ENCODE measurements around the gene ILDR2. TPM values are rescaled to one million over a fixed set of nuclear protein-coding genes. Genes with fewer than 3 reads are reported as not detected.
A peak's percentile ranks its signal among the peaks of the same experiment; 100 is the strongest.

Gene ILDR2, protein sequence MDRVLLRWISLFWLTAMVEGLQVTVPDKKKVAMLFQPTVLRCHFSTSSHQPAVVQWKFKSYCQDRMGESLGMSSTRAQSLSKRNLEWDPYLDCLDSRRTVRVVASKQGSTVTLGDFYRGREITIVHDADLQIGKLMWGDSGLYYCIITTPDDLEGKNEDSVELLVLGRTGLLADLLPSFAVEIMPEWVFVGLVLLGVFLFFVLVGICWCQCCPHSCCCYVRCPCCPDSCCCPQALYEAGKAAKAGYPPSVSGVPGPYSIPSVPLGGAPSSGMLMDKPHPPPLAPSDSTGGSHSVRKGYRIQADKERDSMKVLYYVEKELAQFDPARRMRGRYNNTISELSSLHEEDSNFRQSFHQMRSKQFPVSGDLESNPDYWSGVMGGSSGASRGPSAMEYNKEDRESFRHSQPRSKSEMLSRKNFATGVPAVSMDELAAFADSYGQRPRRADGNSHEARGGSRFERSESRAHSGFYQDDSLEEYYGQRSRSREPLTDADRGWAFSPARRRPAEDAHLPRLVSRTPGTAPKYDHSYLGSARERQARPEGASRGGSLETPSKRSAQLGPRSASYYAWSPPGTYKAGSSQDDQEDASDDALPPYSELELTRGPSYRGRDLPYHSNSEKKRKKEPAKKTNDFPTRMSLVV
- total RNA-seq, result not detected in 2 replicates

GRCh38 chr1:166975361-166976129, at the start of gene ILDR2:
Gene ILDR2, minus strand, starts transcription at chr1:166975540. Its CDS starts 272 bp downstream, at chr1:166975268.
- no peaks in the 10 kb centered on the region for H3K36me3 ChIP-seq (ENCODE audit: control insufficient read depth, insufficient read depth, low read length)
- peak within 1 kb of the TSS; percentile 46 for H3K4me3 ChIP-seq (ENCODE audit: low read depth, low read length)
- no peak for TF ChIP-seq CTCF (IDR thresholded peaks at IDR 0.05; ENCODE audit: insufficient read depth, low read length, severe bottlenecking)
- H3K27me3 ChIP-seq (ENCODE audit: control insufficient read depth, insufficient read depth, low read length), result peaks cover 25% of the 10 kb centered on the region
- FAIRE-seq, result no peak
- DNase-seq (ENCODE audit: low read depth), result peak; percentile 16

DNA sequence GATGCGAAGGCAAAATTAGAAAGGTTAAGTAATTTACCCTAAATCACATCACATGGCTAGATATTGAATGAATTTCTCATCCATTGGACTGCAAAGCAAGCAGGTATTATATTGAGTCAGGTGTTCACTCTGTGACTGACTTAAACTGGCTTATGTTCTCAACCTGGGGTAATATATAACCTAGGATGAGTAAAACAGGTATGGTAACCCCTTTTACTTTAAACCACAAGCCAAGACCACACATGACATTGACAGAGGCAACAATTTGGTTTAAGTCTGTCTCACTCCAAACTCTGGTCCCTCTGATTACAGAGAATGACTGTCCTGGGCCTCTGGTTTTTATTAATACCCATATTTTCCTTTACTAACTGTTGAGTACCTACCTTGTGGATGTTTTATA, 47.0 kb upstream of the ILDR2 start:
- no peak for TF ChIP-seq CTCF (IDR thresholded peaks at IDR 0.05; ENCODE audit: insufficient read depth, low read length, severe bottlenecking)
- Histone ChIP-seq H3K36me3 (ENCODE audit: control insufficient read depth, insufficient read depth, low read length) (no peaks in the 10 kb centered on the region), H3K4me3 (ENCODE audit: low read depth, low read length) (no peak overlapping the region), H3K27me3 (ENCODE audit: control insufficient read depth, insufficient read depth, low read length) (no peaks in the 10 kb centered on the region)
- no peak for DNase-seq (ENCODE audit: low read depth)
- no peak for FAIRE-seq

GRCh38 chr1:167016100-167016750, 40.9 kb upstream of the ILDR2 start:
- FAIRE-seq, result no peak
- DNase-seq (ENCODE audit: low read depth), result no peak
- no peak for TF ChIP-seq CTCF (IDR thresholded peaks at IDR 0.05; ENCODE audit: insufficient read depth, low read length, severe bottlenecking)
- Histone ChIP-seq H3K36me3 (ENCODE audit: control insufficient read depth, insufficient read depth, low read length) (no peaks in the 10 kb centered on the region), H3K27me3 (ENCODE audit: control insufficient read depth, insufficient read depth, low read length) (no peaks in the 10 kb centered on the region), H3K4me3 (ENCODE audit: low read depth, low read length) (no peak overlapping the region)

- TF ChIP-seq CTCF (IDR thresholded peaks at IDR 0.05; ENCODE audit: insufficient read depth, low read length, severe bottlenecking), result no peak
- no peak overlapping the region for H3K4me3 ChIP-seq (ENCODE audit: low read depth, low read length)
- no peaks in the 10 kb centered on the region for H3K36me3 ChIP-seq (ENCODE audit: control insufficient read depth, insufficient read depth, low read length)
- DNase-seq (ENCODE audit: low read depth) (peak; percentile 89), FAIRE-seq (peak; percentile 73)
- no peaks in the 10 kb centered on the region for H3K27me3 ChIP-seq (ENCODE audit: control insufficient read depth, insufficient read depth, low read length)
Observed at GRCh38 chr1:167013108-167013929, 38.0 kb upstream of the ILDR2 start.

DNA sequence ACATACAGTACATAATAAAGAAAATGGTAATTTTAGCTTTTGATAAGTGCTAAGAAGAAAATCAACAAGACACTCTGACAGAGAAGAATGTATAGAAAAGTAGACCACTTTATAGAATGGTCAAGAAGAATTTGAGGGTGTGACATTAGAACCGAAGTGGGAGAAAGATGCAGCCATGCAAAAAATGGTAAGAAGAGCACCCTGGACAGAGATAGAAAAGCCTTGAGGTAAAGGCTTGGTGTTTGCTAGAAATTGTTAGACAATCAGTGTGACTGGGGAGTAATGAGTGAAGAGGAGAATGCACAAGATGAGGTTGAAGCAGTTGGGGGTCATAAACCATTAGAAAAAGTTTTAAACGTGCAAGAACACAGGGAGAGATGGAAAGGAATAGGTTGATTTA, 37.2 kb upstream of the ILDR2 start:
- FAIRE-seq (no peak), DNase-seq (ENCODE audit: low read depth) (no peak)
- TF ChIP-seq CTCF (IDR thresholded peaks at IDR 0.05; ENCODE audit: insufficient read depth, low read length, severe bottlenecking), result no peak
- Histone ChIP-seq H3K36me3 (ENCODE audit: control insufficient read depth, insufficient read depth, low read length) (no peaks in the 10 kb centered on the region), H3K27me3 (ENCODE audit: control insufficient read depth, insufficient read depth, low read length) (no peaks in the 10 kb centered on the region), H3K4me3 (ENCODE audit: low read depth, low read length) (no peak overlapping the region)
